HCT116 (cell line): ENCODE measurements around the gene NAGA.

ENCODE experiments used
- CEBPB ChIP-seq: IDR thresholded peaks from 2 replicates; pipeline ENCODE4 v1.6.1; 2012; ENCODE audit warnings: low read depth
- REST ChIP-seq: IDR thresholded peaks from 2 replicates; pipeline ENCODE4 v1.6.1; 2012; ENCODE audit warnings: low read depth
- YY1 ChIP-seq: IDR thresholded peaks from 2 replicates; pipeline ENCODE4 v1.6.1; 2011; ENCODE audit warnings: low read length, low read depth, moderate library complexity, mild to moderate bottlenecking; ENCODE audit not compliant: insufficient replicate concordance; ENCODE audit errors: extremely low read depth
- TF ChIP-seq, protein P1 (sequence below), 3 experiments: fragments of 200-600 bp in 1 of 3; sonication (generic) in 1 of 3; IDR thresholded peaks in 2 of 3; conservative IDR thresholded peaks in 1 of 3; 2 replicates each; pipeline ENCODE4 v1.5.1; 2012 to 2017; ENCODE audit warnings: low read depth in 2 of 3, low read length in 2 of 3, antibody characterized with exemption in 1 of 3, borderline replicate concordance in 1 of 3, control low read depth in 1 of 3, mild to moderate bottlenecking in 1 of 3, mixed read lengths in 1 of 3, mixed run types in 1 of 3, moderate library complexity in 1 of 3; ENCODE audit not compliant: insufficient read depth in 1 of 3

GRCh38 chr22:42035256-42035655 is 35.4 kb downstream of the NAGA start:
- TF ChIP-seq, protein P1, sequence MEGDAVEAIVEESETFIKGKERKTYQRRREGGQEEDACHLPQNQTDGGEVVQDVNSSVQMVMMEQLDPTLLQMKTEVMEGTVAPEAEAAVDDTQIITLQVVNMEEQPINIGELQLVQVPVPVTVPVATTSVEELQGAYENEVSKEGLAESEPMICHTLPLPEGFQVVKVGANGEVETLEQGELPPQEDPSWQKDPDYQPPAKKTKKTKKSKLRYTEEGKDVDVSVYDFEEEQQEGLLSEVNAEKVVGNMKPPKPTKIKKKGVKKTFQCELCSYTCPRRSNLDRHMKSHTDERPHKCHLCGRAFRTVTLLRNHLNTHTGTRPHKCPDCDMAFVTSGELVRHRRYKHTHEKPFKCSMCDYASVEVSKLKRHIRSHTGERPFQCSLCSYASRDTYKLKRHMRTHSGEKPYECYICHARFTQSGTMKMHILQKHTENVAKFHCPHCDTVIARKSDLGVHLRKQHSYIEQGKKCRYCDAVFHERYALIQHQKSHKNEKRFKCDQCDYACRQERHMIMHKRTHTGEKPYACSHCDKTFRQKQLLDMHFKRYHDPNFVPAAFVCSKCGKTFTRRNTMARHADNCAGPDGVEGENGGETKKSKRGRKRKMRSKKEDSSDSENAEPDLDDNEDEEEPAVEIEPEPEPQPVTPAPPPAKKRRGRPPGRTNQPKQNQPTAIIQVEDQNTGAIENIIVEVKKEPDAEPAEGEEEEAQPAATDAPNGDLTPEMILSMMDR (IDR thresholded peaks at IDR 0.05 in 2 of 3, conservative IDR thresholded peaks at IDR 0.05 in 1 of 3; ENCODE audit: borderline replicate concordance in 1 of 3, insufficient read depth in 1 of 3, low read depth in 2 of 3, low read length in 2 of 3), result no peak
- no peak for TF ChIP-seq CEBPB
- no peak for TF ChIP-seq YY1
- no peak for TF ChIP-seq REST
